ENCODE data around the gene CELF4.

- no peak for TF ChIP-seq CTCF (IDR thresholded peaks at IDR 0.05)
- no peak for TF ChIP-seq REST (IDR thresholded peaks at IDR 0.05; ENCODE audit: insufficient read depth in 1 of 2, low read depth in 2 of 2, low read length in 1 of 2)
These were observed 1.6 kb downstream of the CELF4 start for GRCh38 chr18:37563931-37564392.
